Upper lobe of left lung (tissue), 4 donors: ENCODE data around the gene AQP3.

Source experiments
- EP300 ChIP-seq, 4 donors: sonication (generic); formaldehyde crosslinking; IDR thresholded peaks; one replicate each; pipeline ENCODE4 v1.5.1; 2017; ENCODE audit warnings: antibody characterized with exemption in 4 of 4, control low read depth in 2 of 4
- POLR2AphosphoS5 ChIP-seq, 2 donors: sonication (generic); formaldehyde crosslinking; IDR thresholded peaks; one replicate each; pipeline ENCODE4 v1.5.1; 2017; ENCODE audit warnings: antibody characterized with exemption in 2 of 2
- TF ChIP-seq, protein P1 (sequence below), 6 experiments: fragments of 450-650 bp in 4 of 6; fragments of 200-600 bp in 2 of 6; sonication (generic) in 2 of 6; IDR thresholded peaks; one replicate each; pipeline ENCODE4 v1.5.1; 2016 to 2019; ENCODE audit warnings: antibody characterized with exemption in 6 of 6

DNA sequence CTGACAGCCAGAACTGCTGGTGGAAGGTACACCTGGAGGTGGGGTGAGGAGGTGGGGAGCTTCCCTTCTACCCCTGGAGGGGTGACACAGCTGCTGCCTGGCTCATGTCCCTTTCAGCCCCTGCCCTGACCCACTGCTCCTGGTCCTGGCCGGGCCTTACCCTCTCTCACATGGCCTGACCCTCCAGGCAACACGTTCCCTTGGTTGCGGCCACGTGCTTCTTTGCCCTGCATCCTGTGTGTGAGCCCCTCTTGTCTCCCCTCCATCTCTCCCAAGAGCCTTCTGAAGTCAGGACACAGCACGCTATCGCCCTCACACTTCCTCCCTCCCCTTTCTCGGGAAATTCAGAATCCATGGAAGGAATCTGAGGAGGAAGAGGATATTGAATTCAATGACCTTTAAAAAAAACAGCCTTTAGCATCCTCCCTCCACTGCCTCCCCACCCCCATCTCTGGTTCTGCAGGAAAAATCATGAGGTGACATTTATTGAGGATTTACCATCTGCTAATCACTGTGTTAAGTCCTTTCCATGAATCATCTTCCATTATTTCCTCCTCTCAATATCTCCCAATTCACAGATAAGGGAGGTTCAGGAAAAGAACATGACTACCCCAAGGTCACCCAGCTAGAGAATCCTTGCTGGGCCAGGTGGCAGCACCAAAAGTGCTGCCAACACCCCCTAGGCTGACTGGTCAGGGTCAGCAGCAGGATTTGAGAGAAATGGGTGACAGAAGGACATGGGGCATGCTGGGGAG, 8.3 kb downstream of the AQP3 start:
- TF ChIP-seq, protein P1, sequence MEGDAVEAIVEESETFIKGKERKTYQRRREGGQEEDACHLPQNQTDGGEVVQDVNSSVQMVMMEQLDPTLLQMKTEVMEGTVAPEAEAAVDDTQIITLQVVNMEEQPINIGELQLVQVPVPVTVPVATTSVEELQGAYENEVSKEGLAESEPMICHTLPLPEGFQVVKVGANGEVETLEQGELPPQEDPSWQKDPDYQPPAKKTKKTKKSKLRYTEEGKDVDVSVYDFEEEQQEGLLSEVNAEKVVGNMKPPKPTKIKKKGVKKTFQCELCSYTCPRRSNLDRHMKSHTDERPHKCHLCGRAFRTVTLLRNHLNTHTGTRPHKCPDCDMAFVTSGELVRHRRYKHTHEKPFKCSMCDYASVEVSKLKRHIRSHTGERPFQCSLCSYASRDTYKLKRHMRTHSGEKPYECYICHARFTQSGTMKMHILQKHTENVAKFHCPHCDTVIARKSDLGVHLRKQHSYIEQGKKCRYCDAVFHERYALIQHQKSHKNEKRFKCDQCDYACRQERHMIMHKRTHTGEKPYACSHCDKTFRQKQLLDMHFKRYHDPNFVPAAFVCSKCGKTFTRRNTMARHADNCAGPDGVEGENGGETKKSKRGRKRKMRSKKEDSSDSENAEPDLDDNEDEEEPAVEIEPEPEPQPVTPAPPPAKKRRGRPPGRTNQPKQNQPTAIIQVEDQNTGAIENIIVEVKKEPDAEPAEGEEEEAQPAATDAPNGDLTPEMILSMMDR (IDR thresholded peaks at IDR 0.05), result no peak
- TF ChIP-seq POLR2AphosphoS5 (IDR thresholded peaks at IDR 0.05), result no peak
- no peak for TF ChIP-seq EP300 (IDR thresholded peaks at IDR 0.05)
